COLO668 (cell line): ENCODE measurements around the gene SS18L1.

Experiments
- DNase-seq: peaks from one replicate; lab custom pipeline; 2025; ENCODE audit not compliant: unreplicated experiment; lab: John Stamatoyannopoulos, UW

Gene SS18L1

GRCh38 chr20:62168890-62169435 lies 25.4 kb downstream of the SS18L1 start:
- DNase-seq, result no peak

GRCh38 chr20:62170536-62170935 lies 27.0 kb downstream of the SS18L1 start:
- DNase-seq, result no peak

GRCh38 chr20:62171245-62171644 lies 27.7 kb downstream of the SS18L1 start:
- no peak for DNase-seq

- DNase-seq, result no peak
Measured at GRCh38 chr20:62172666-62173065, 29.1 kb downstream of the SS18L1 start.

GRCh38 chr20:62174021-62174804 lies 30.6 kb downstream of the SS18L1 start:
- DNase-seq, result no peak

GRCh38 chr20:62174870-62175624 lies 31.5 kb downstream of the SS18L1 start:
- no peak for DNase-seq

GRCh38 chr20:62175711-62176110 lies 32.1 kb downstream of the SS18L1 start:
- no peak for DNase-seq

GRCh38 chr20:62176866-62177265 lies 33.3 kb downstream of the SS18L1 start:
- no peak for DNase-seq

- DNase-seq, result no peak
Measured at GRCh38 chr20:62177307-62177706, 33.7 kb downstream of the SS18L1 start.

- DNase-seq, result no peak
Measured at GRCh38 chr20:62178316-62179161, 35.0 kb downstream of the SS18L1 start.

- DNase-seq, result no peak
Measured at GRCh38 chr20:62179162-62179504, 35.6 kb downstream of the SS18L1 start.

- DNase-seq, result no peak
Measured at GRCh38 chr20:62181808-62182207, 38.2 kb downstream of the SS18L1 start.

GRCh38 chr20:62182469-62183425 lies 39.2 kb downstream of the SS18L1 start, which contains the start of gene MTG2:
TSS of gene MTG2 (plus strand) at chr20:62183028. CDS start at chr20:62193421, 10,393 bp downstream.
- peak; percentile 98 for DNase-seq

- DNase-seq, result no peak
Measured at GRCh38 chr20:62183426-62184142, 40.0 kb downstream of the SS18L1 start.

GRCh38 chr20:62186096-62186426 lies 42.5 kb downstream of the SS18L1 start:
- no peak for DNase-seq

- no peak for DNase-seq
Measured at GRCh38 chr20:62186887-62187866, 43.6 kb downstream of the SS18L1 start.

- DNase-seq, result no peak
Measured at GRCh38 chr20:62190639-62191411, 47.3 kb downstream of the SS18L1 start.
